CD4-positive, CD25-positive, alpha-beta regulatory T cell (primary cell): ENCODE measurements around the gene ALCAM. TPM values are rescaled to one million over a fixed set of nuclear protein-coding genes. Genes with fewer than 3 reads are reported as not detected.

ENCODE experiments used
- ATAC-seq, 2 donors: fragments of 150-1000 bp; cut with Tn5 transposase; one replicate each; pipeline ENCODE4 v1.10.0; 2021; ENCODE audit warnings: low read depth in 2 of 2, moderate number of reproducible peaks in 2 of 2, moderate library complexity in 1 of 2
- DNase-seq, 3 donors: peaks; one replicate each; pipeline versions ENCODE4 v3.0.0 to v3.0.0-alpha.2; 2012 to 2022; ENCODE audit warnings: mixed read lengths in 1 of 3
- H3K27ac ChIP-seq: one replicate; pipeline ENCODE4 v1.7.0; 2013; ENCODE audit warnings: mild to moderate bottlenecking, low read length; ENCODE audit not compliant: insufficient read depth, poor library complexity, severe bottlenecking
- H3K27me3 ChIP-seq: one replicate; pipeline ENCODE4 v1.7.0; 2013; ENCODE audit warnings: low read length; ENCODE audit not compliant: control insufficient read depth, insufficient read depth
- H3K36me3 ChIP-seq: one replicate; pipeline ENCODE4 v1.7.0; 2013; ENCODE audit warnings: mild to moderate bottlenecking, low read length, moderate library complexity; ENCODE audit not compliant: control insufficient read depth, insufficient read depth
- H3K4me1 ChIP-seq: 2 replicates; pipeline ENCODE4 v1.7.0; 2013; ENCODE audit warnings: mild to moderate bottlenecking, low read length; ENCODE audit not compliant: insufficient read depth, control insufficient read depth, poor library complexity, severe bottlenecking
- H3K4me3 ChIP-seq: one replicate; pipeline ENCODE4 v1.7.0; 2013; ENCODE audit warnings: low read depth, mild to moderate bottlenecking, low read length, moderate library complexity
- H3K9me3 ChIP-seq, 2 experiments: 1 replicate in 1 of 2; 2 replicates in 1 of 2; pipeline ENCODE4 v1.7.0; 2013; ENCODE audit warnings: low read length in 2 of 2, mild to moderate bottlenecking in 1 of 2, moderate library complexity in 1 of 2; ENCODE audit not compliant: control insufficient read depth in 2 of 2
- H3K27ac Mint-ChIP-seq, 3 donors: one replicate each; pipeline ENCODE4 v1.8.0; 2020 to 2022; ENCODE audit warnings: mild to moderate bottlenecking in 3 of 3, mixed read lengths in 3 of 3, moderate library complexity in 2 of 3
- H3K27me3 Mint-ChIP-seq: one replicate; pipeline ENCODE4 v1.8.0; 2022; ENCODE audit warnings: mild to moderate bottlenecking, mixed read lengths
- H3K36me3 Mint-ChIP-seq: one replicate; pipeline ENCODE4 v1.8.0; 2020; ENCODE audit warnings: mixed read lengths
- H3K4me1 Mint-ChIP-seq, 4 donors: one replicate each; pipeline ENCODE4 v1.8.0; 2020 to 2022; ENCODE audit warnings: mixed read lengths in 4 of 4, mild to moderate bottlenecking in 1 of 4
- H3K4me3 Mint-ChIP-seq, 4 donors: one replicate each; pipeline ENCODE4 v1.8.0; 2020 to 2022; ENCODE audit warnings: mild to moderate bottlenecking in 4 of 4, mixed read lengths in 4 of 4, moderate library complexity in 3 of 4
- H3K9me3 Mint-ChIP-seq, 7 donors: one replicate each; pipeline ENCODE4 v1.8.0; 2020 to 2022; ENCODE audit warnings: mixed read lengths in 7 of 7, mild to moderate bottlenecking in 3 of 7, moderate library complexity in 2 of 7
- polyA plus RNA-seq, 4 donors: library from polyadenylated mRNA; unstranded; fragments of 300-500 nt; fragmentation: Illumina TruSeq; gene quantifications; one replicate each; pipeline ENCODE4 v1.2.3, GENCODE V29; 2021
- total RNA-seq: library from RNA; stranded (reverse); gene quantifications from one replicate; pipeline ENCODE4 v1.2.3, GENCODE V29; 2022

The ALCAM gene
- total and polyA plus RNA-seq, 5 donors from 2014 or later, result 6.1 to 13.2 (median 7.5) TPM

- DNase-seq (no peak), ATAC-seq (no peak)
- H3K9me3 ChIP-seq, result no peaks in the 10 kb centered on the region
- Mint-ChIP-seq H3K27ac (no peak overlapping the region), H3K27me3 (peaks cover 9% of the 10 kb centered on the region), H3K4me1 (no peaks in the 10 kb centered on the region), H3K9me3 (peaks cover 0 to 2% (median 0%) of the 10 kb centered on the region in 7 donors), H3K36me3 (no peaks in the 10 kb centered on the region), H3K4me3 (no peak overlapping the region)
- H3K4me3 ChIP-seq, result no peak overlapping the region
- no peaks in the 10 kb centered on the region for H3K36me3 ChIP-seq
- no peak overlapping the region for H3K27ac ChIP-seq
- no peaks in the 10 kb centered on the region for H3K4me1 ChIP-seq
- H3K27me3 ChIP-seq, result no peaks in the 10 kb centered on the region
Observed at GRCh38 chr3:105606016-105606415, 239.3 kb downstream of the ALCAM start.

- ATAC-seq (no peak), DNase-seq (no peak)
- Mint-ChIP-seq H3K36me3 (no peaks in the 10 kb centered on the region), H3K27me3 (peaks cover 9% of the 10 kb centered on the region), H3K27ac (no peak overlapping the region), H3K4me3 (no peak overlapping the region), H3K9me3 (peaks cover 0 to 2% (median 0%) of the 10 kb centered on the region in 7 donors), H3K4me1 (no peaks in the 10 kb centered on the region)
- Histone ChIP-seq H3K4me3 (no peak overlapping the region), H3K4me1 (no peaks in the 10 kb centered on the region), H3K36me3 (no peaks in the 10 kb centered on the region), H3K27me3 (no peaks in the 10 kb centered on the region), H3K27ac (no peak overlapping the region), H3K9me3 (no peaks in the 10 kb centered on the region)
Observed at GRCh38 chr3:105608623-105609022, 241.9 kb downstream of the ALCAM start.

- Histone ChIP-seq H3K4me1 (no peaks in the 10 kb centered on the region), H3K4me3 (no peak overlapping the region), H3K36me3 (no peaks in the 10 kb centered on the region), H3K27ac (no peak overlapping the region), H3K9me3 (no peaks in the 10 kb centered on the region), H3K27me3 (no peaks in the 10 kb centered on the region)
- Mint-ChIP-seq H3K4me1 (no peaks in the 10 kb centered on the region), H3K27ac (no peak overlapping the region), H3K9me3 (peaks cover 0 to 2% (median 0%) of the 10 kb centered on the region in 7 donors), H3K36me3 (no peaks in the 10 kb centered on the region), H3K27me3 (peaks cover 4% of the 10 kb centered on the region), H3K4me3 (no peak overlapping the region)
- ATAC-seq (no peak), DNase-seq (no peak)
Observed at GRCh38 chr3:105610473-105610872, 243.8 kb downstream of the ALCAM start.

GRCh38 chr3:105611304-105612192 is 244.8 kb downstream of the ALCAM start:
- Mint-ChIP-seq H3K4me3 (no peak overlapping the region), H3K4me1 (no peaks in the 10 kb centered on the region), H3K27me3 (peaks cover 4% of the 10 kb centered on the region), H3K9me3 (peaks cover 0 to 2% (median 0%) of the 10 kb centered on the region in 7 donors), H3K36me3 (no peaks in the 10 kb centered on the region), H3K27ac (no peak overlapping the region)
- Histone ChIP-seq H3K27ac (no peak overlapping the region), H3K9me3 (no peaks in the 10 kb centered on the region), H3K36me3 (no peaks in the 10 kb centered on the region), H3K27me3 (no peaks in the 10 kb centered on the region), H3K4me3 (no peak overlapping the region), H3K4me1 (no peaks in the 10 kb centered on the region)
- DNase-seq (no peak), ATAC-seq (no peak)

GRCh38 chr3:105613120-105613519 is 246.4 kb downstream of the ALCAM start:
- H3K4me1 ChIP-seq, result no peaks in the 10 kb centered on the region
- Mint-ChIP-seq H3K9me3 (peaks cover 0 to 2% (median 0%) of the 10 kb centered on the region in 7 donors), H3K4me1 (no peaks in the 10 kb centered on the region), H3K36me3 (no peaks in the 10 kb centered on the region), H3K4me3 (no peak overlapping the region), H3K27ac (no peak overlapping the region), H3K27me3 (peaks cover 4% of the 10 kb centered on the region)
- ATAC-seq (no peak), DNase-seq (no peak)
- H3K4me3 ChIP-seq, result no peak overlapping the region
- H3K9me3 ChIP-seq, result no peaks in the 10 kb centered on the region
- H3K36me3 ChIP-seq, result no peaks in the 10 kb centered on the region
- no peak overlapping the region for H3K27ac ChIP-seq
- no peaks in the 10 kb centered on the region for H3K27me3 ChIP-seq

GRCh38 chr3:105614288-105615030 is 247.8 kb downstream of the ALCAM start:
- H3K36me3 Mint-ChIP-seq, result no peaks in the 10 kb centered on the region
- no peak for ATAC-seq
- no peak overlapping the region for H3K4me3 Mint-ChIP-seq
- no peak overlapping the region for H3K27ac ChIP-seq
- H3K4me1 ChIP-seq, result no peaks in the 10 kb centered on the region
- no peak overlapping the region for H3K4me3 ChIP-seq
- H3K9me3 ChIP-seq, result no peaks in the 10 kb centered on the region
- DNase-seq, result no peak
- H3K27me3 Mint-ChIP-seq, result no peaks in the 10 kb centered on the region
- H3K9me3 Mint-ChIP-seq, result peaks cover 0 to 2% (median 0%) of the 10 kb centered on the region in 7 donors
- no peak overlapping the region for H3K27ac Mint-ChIP-seq
- no peaks in the 10 kb centered on the region for H3K36me3 ChIP-seq
- H3K4me1 Mint-ChIP-seq, result no peaks in the 10 kb centered on the region
- H3K27me3 ChIP-seq, result no peaks in the 10 kb centered on the region

- Histone ChIP-seq H3K36me3 (no peaks in the 10 kb centered on the region), H3K27ac (no peak overlapping the region), H3K9me3 (no peaks in the 10 kb centered on the region), H3K4me3 (no peak overlapping the region), H3K4me1 (no peaks in the 10 kb centered on the region), H3K27me3 (no peaks in the 10 kb centered on the region)
- H3K4me1 Mint-ChIP-seq, result no peaks in the 10 kb centered on the region
- DNase-seq (no peak), ATAC-seq (no peak)
- no peak overlapping the region for H3K27ac Mint-ChIP-seq
- peaks cover 0 to 2% (median 0%) of the 10 kb centered on the region in 7 donors for H3K9me3 Mint-ChIP-seq
- no peaks in the 10 kb centered on the region for H3K27me3 Mint-ChIP-seq
- no peak overlapping the region for H3K4me3 Mint-ChIP-seq
- H3K36me3 Mint-ChIP-seq, result no peaks in the 10 kb centered on the region
Observed at GRCh38 chr3:105615814-105616213, 249.1 kb downstream of the ALCAM start.
